Prostate gland (tissue), 2 donors: ENCODE measurements around the gene HTR4. TPM values are rescaled to one million over a fixed set of nuclear protein-coding genes. Genes with fewer than 3 reads are reported as not detected.

ENCODE experiments used
- DNase-seq: peaks from one replicate; pipeline ENCODE4 v3.0.0-alpha.2; 2019; ENCODE audit warnings: low spot score
- H3K27ac ChIP-seq, 2 donors: fragments of 200-600 bp; sonication (generic); 2 replicates each; pipeline ENCODE4 v1.5.1; 2017 to 2019
- H3K27me3 ChIP-seq: fragments of 200-600 bp; sonication (generic); replicated peaks from 2 replicates; pipeline ENCODE4 v1.5.1; 2019; ENCODE audit not compliant: insufficient read depth
- H3K36me3 ChIP-seq, 2 donors: fragments of 200-600 bp; sonication (generic); 1 replicate in 1 of 2; 2 replicates in 1 of 2; pipeline versions ENCODE4 v1.5.1 to v1.8.1; 2017 to 2019
- H3K4me1 ChIP-seq: fragments of 200-600 bp; sonication (generic); replicated peaks from 2 replicates; pipeline ENCODE4 v1.5.1; 2019
- H3K4me3 ChIP-seq, 2 donors: fragments of 200-600 bp; sonication (generic); 2 replicates each; pipeline ENCODE4 v1.5.1; 2017 to 2019
- H3K9me3 ChIP-seq: fragments of 200-600 bp; sonication (generic); 2 replicates; pipeline ENCODE4 v1.5.1; 2017
- POLR2A ChIP-seq: fragments of 450-650 bp; IDR thresholded peaks from one replicate; pipeline ENCODE4 v1.6.1; 2016; ENCODE audit warnings: antibody characterized with exemption, mild to moderate bottlenecking
- POLR2AphosphoS5 ChIP-seq: sonication (generic); formaldehyde crosslinking; IDR thresholded peaks from one replicate; pipeline ENCODE4 v1.6.1; 2017; ENCODE audit warnings: antibody characterized with exemption
- WGBS: methylation state at CpG from one replicate; pipeline ENCODE4 v1.1.5; 2018; 5-methylcytosine and 5-hydroxymethylcytosine counted together
- intact Hi-C: fragments of 100-400 bp; cut with DNase I; formaldehyde crosslinking; loops from one replicate; pipeline ENCODE4 v1.14.2; 2022
- total RNA-seq, 2 donors: library from RNA; depleted of rRNA; stranded (reverse); fragments of >200 nt; gene quantifications; one replicate each; pipeline ENCODE4 v1.1.0, GENCODE V29; 2016
- TF ChIP-seq, protein P1 (sequence below), 4 experiments: fragments of 200-600 bp in 2 of 4; fragments of 450-650 bp in 2 of 4; sonication (generic) in 2 of 4; IDR thresholded peaks; 1 replicate in 3 of 4; 2 replicates in 1 of 4; pipeline ENCODE4 v1.5.1; 2016 to 2019; ENCODE audit warnings: antibody characterized with exemption in 4 of 4, mild to moderate bottlenecking in 2 of 4, moderate library complexity in 2 of 4

HTR4 gene
- total RNA-seq, 2 donors from 2014 or later: 2.1 TPM; not detected in 1

GRCh38 chr5:148626081-148626613 lies 28.2 kb downstream of the HTR4 start:
- Histone ChIP-seq H3K27me3 (no peaks in the 10 kb centered on the region), H3K4me3 (no peak overlapping the region), H3K36me3 (no peaks in the 10 kb centered on the region), H3K4me1 (no peaks in the 10 kb centered on the region), H3K27ac (no peak overlapping the region), H3K9me3 (no peaks in the 10 kb centered on the region)
- intact Hi-C loops: no loop called here
- DNase-seq: no peak
- TF ChIP-seq POLR2A: no peak
- TF ChIP-seq, protein P1, sequence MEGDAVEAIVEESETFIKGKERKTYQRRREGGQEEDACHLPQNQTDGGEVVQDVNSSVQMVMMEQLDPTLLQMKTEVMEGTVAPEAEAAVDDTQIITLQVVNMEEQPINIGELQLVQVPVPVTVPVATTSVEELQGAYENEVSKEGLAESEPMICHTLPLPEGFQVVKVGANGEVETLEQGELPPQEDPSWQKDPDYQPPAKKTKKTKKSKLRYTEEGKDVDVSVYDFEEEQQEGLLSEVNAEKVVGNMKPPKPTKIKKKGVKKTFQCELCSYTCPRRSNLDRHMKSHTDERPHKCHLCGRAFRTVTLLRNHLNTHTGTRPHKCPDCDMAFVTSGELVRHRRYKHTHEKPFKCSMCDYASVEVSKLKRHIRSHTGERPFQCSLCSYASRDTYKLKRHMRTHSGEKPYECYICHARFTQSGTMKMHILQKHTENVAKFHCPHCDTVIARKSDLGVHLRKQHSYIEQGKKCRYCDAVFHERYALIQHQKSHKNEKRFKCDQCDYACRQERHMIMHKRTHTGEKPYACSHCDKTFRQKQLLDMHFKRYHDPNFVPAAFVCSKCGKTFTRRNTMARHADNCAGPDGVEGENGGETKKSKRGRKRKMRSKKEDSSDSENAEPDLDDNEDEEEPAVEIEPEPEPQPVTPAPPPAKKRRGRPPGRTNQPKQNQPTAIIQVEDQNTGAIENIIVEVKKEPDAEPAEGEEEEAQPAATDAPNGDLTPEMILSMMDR (IDR thresholded peaks at IDR 0.05): no peak
- no peak for TF ChIP-seq POLR2AphosphoS5
- WGBS: 87% methylated on average over 3 of the region's 3 CpGs

DNA sequence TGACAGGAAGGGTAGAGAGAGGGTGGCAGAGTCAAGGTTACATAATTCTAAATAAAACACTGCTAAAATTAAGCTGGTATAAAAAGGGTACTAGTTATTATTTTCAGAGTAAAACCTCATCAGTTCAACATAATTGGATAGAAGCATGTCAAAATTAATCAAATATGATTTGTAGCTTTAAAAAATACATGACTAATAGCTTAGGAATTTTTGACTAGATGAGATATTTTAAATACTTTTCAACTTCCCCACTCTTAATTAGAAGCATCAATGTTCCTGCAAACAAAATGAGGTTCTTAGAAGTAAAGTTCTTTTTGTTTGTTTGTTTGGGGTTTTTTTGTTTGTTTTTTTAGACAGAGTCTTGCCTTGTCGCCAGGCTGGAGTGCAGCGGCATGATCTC lies 29.1 kb downstream of the HTR4 start:
- no peak overlapping the region for H3K27ac ChIP-seq
- H3K36me3 ChIP-seq: no peaks in the 10 kb centered on the region
- DNase-seq: no peak
- H3K9me3 ChIP-seq: no peaks in the 10 kb centered on the region
- H3K27me3 ChIP-seq: no peaks in the 10 kb centered on the region
- TF ChIP-seq POLR2A: no peak
- TF ChIP-seq, protein P1 (IDR thresholded peaks at IDR 0.05): no peak
- H3K4me1 ChIP-seq: no peaks in the 10 kb centered on the region
- 87% methylated on average over 2 of the region's 2 CpGs for WGBS
- intact Hi-C loops: no loop called here
- no peak overlapping the region for H3K4me3 ChIP-seq

- intact Hi-C loops: no loop called here
- H3K36me3 ChIP-seq: no peaks in the 10 kb centered on the region
- H3K27ac ChIP-seq: no peak overlapping the region
- 60% methylated on average over 7 of the region's 7 CpGs for WGBS
- no peak overlapping the region for H3K4me3 ChIP-seq
- H3K4me1 ChIP-seq: no peaks in the 10 kb centered on the region
- TF ChIP-seq POLR2AphosphoS5: no peak
- DNase-seq: no peak
- H3K9me3 ChIP-seq: no peaks in the 10 kb centered on the region
- H3K27me3 ChIP-seq: no peaks in the 10 kb centered on the region
These were observed 30.6 kb downstream of the HTR4 start for GRCh38 chr5:148623741-148624140.

DNA sequence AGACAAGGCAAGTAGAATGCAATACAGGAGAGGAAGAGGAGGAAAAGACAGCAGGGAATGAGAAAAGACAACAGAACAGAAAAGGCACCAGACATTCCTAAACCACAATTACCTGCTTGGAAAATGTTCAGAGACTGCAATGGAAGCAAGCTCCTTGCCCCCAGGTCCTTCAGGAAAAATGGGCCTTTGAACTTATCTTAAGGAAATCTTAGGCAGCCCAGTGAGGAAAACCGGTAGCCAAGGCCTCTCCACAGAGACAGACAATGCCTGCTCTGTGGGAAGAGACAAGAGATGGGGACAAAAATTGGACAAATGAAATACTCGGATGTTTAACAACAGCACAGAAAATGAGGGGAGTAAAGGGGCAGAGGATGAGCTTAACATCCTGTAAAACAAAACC lies 31.2 kb downstream of the HTR4 start:
- no peak overlapping the region for H3K27ac ChIP-seq
- H3K9me3 ChIP-seq: no peaks in the 10 kb centered on the region
- no peaks in the 10 kb centered on the region for H3K4me1 ChIP-seq
- DNase-seq: no peak
- intact Hi-C loops: no loop called here
- WGBS: 59% methylated on average over 2 of the region's 2 CpGs
- TF ChIP-seq POLR2AphosphoS5 (no peak), POLR2A (no peak)
- TF ChIP-seq, protein P1 (IDR thresholded peaks at IDR 0.05): no peak
- no peaks in the 10 kb centered on the region for H3K36me3 ChIP-seq
- no peaks in the 10 kb centered on the region for H3K27me3 ChIP-seq
- no peak overlapping the region for H3K4me3 ChIP-seq

DNA sequence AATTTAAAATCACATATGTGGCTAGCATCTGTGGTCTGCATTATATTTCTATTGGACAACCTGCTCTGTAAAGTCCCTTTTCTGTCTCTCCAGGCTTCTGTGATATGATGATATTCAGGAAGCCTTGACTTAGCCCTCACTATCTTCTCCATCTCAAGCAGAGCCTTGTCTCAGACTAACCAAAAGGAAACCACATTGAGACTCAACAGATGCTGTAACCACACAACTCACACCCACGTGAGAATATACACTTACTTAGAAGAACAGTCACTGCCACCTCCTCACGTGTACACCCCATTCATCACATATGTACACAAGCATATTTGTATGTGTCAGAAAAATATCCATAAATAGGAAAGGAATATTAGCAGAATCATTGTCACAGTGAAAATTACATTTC lies 33.6 kb downstream of the HTR4 start:
- no peak for DNase-seq

More for the DNA sequence above, 33.6 kb downstream of the HTR4 start:
- no peaks in the 10 kb centered on the region for H3K36me3 ChIP-seq
- H3K27me3 ChIP-seq: no peaks in the 10 kb centered on the region
- 36% methylated on average over 2 of the region's 2 CpGs for WGBS
- intact Hi-C loops: no loop called here
- H3K27ac ChIP-seq: no peak overlapping the region
- no peak overlapping the region for H3K4me3 ChIP-seq
- H3K4me1 ChIP-seq: no peaks in the 10 kb centered on the region
- no peak for TF ChIP-seq POLR2AphosphoS5
- TF ChIP-seq POLR2A: no peak
- TF ChIP-seq, protein P1 (IDR thresholded peaks at IDR 0.05): no peak
- H3K9me3 ChIP-seq: no peaks in the 10 kb centered on the region
